HepG2 (cell line): ENCODE data around the gene CDSN. TPM values are rescaled to one million over a fixed set of nuclear protein-coding genes. Genes with fewer than 3 reads are reported as not detected.

ENCODE experiments used
- ATAC-seq: fragments of 200-7000 bp; cut with Tn5 transposase; 3 replicates; pipeline ENCODE4 v1.9.1; 2020; ENCODE audit warnings: mild to moderate bottlenecking, moderate library complexity
- BruUV-seq: library from RNA; stranded (reverse); fragments of 400-500 nt; replicated peaks from 2 replicates; lab custom pipeline; 2021; lab: Mats Ljungman, UMichigan
- CTCF ChIA-PET: fragments of 300-600 bp; formaldehyde crosslinking; extraction: SDS; loops from one replicate; lab custom pipeline; 2021; ENCODE audit warnings: low total read pairs, inconsistent platforms, low intra/inter-chr PET ratio; lab: Yijun Ruan, JAX
- POLR2A ChIA-PET: fragments of 350-600 bp; sonication (Branson Sonifier 250); formaldehyde crosslinking; loops from one replicate; lab custom pipeline; 2020; ENCODE audit warnings: antibody characterized with exemption, inconsistent platforms; lab: Yijun Ruan, JAX
- DNase-seq: peaks from one replicate; pipeline ENCODE4 v3.0.0-alpha.2; 2015; ENCODE audit warnings: low spot score
- FAIRE-seq: peaks from 3 replicates; lab custom pipeline; 2011; peaks lifted over from hg19 to GRCh38; lab: Jason Lieb, UNC
- H2AFZ ChIP-seq: one replicate; pipeline ENCODE4 v1.6.1; 2011; ENCODE audit warnings: low read length, inconsistent platforms
- H3K27ac ChIP-seq: fragments of 300-600 bp; 3 replicates; pipeline ENCODE4 v1.8.0; 2011; ENCODE audit warnings: mixed run types, mild to moderate bottlenecking, mixed read lengths, low read length, inconsistent platforms; ENCODE audit not compliant: insufficient read depth; ENCODE audit errors: extremely low read length
- H3K27me3 ChIP-seq, 2 experiments: fragments of 200-600 bp in 1 of 2; 2 replicates in 1 of 2; 3 replicates in 1 of 2; pipeline versions ENCODE4 v1.6.0 to v1.8.0; 2011; ENCODE audit warnings: low read length in 2 of 2, mild to moderate bottlenecking in 2 of 2, moderate library complexity in 2 of 2, inconsistent platforms in 1 of 2; ENCODE audit not compliant: insufficient read depth in 2 of 2, control insufficient read depth in 1 of 2
- H3K36me3 ChIP-seq, 2 experiments: fragments of 200-600 bp in 1 of 2; replicated peaks in 1 of 2; 2 replicates in 1 of 2; 3 replicates in 1 of 2; pipeline versions ENCODE4 v1.5.1 to v1.8.0; 2011; ENCODE audit warnings: low read length in 2 of 2, inconsistent platforms in 1 of 2; ENCODE audit not compliant: insufficient read depth in 2 of 2, control insufficient read depth in 1 of 2
- H3K4me1 ChIP-seq: 2 replicates; pipeline ENCODE4 v1.5.1; 2012; ENCODE audit warnings: low read length, inconsistent platforms; ENCODE audit not compliant: insufficient read depth
- H3K4me2 ChIP-seq: 2 replicates; pipeline ENCODE4 v1.6.0; 2011; ENCODE audit warnings: low read depth, low read length, inconsistent platforms
- H3K4me3 ChIP-seq, 3 experiments: fragments of 200-600 bp in 1 of 3; sonication (generic), shearing (Covaris generic) in 1 of 3; replicated peaks in 1 of 3; 2 replicates each; pipeline ENCODE4 v1.5.1; 2011 to 2016; ENCODE audit warnings: low read length in 3 of 3, inconsistent platforms in 2 of 3, low read depth in 2 of 3, mild to moderate bottlenecking in 2 of 3, control low read depth in 1 of 3, mixed read lengths in 1 of 3; ENCODE audit not compliant: insufficient read depth in 1 of 3
- H3K79me2 ChIP-seq: one replicate; pipeline ENCODE4 v1.6.1; 2011; ENCODE audit warnings: low read length, inconsistent platforms; ENCODE audit not compliant: insufficient read depth
- H3K9ac ChIP-seq: 2 replicates; pipeline ENCODE4 v1.6.0; 2011; ENCODE audit warnings: mild to moderate bottlenecking, low read depth, low read length, inconsistent platforms; ENCODE audit not compliant: insufficient read depth
- H3K9me3 ChIP-seq: 2 replicates; pipeline ENCODE4 v1.5.1; 2012; ENCODE audit warnings: mild to moderate bottlenecking, low read length
- H4K20me1 ChIP-seq: 2 replicates; pipeline ENCODE4 v1.6.0; 2011; ENCODE audit warnings: inconsistent platforms, mild to moderate bottlenecking, low read length, moderate library complexity; ENCODE audit not compliant: insufficient read depth
- DBP ChIP-seq: sonication (generic); formaldehyde crosslinking; IDR thresholded peaks from 2 replicates; pipeline ENCODE4 v1.4.0; 2020; ENCODE audit warnings: missing genetic modification reagents; ENCODE audit errors: not compliant biosample characterization
- GATAD2A ChIP-seq: IDR thresholded peaks from 2 replicates; pipeline ENCODE4 v1.6.1; 2016
- GFI1 ChIP-seq: sonication (generic); formaldehyde crosslinking; IDR thresholded peaks from 2 replicates; pipeline ENCODE4 v1.5.0; 2020; ENCODE audit warnings: missing genetic modification reagents, mild to moderate bottlenecking, borderline replicate concordance
- HNRNPL ChIP-seq: fragments of 200-400 bp; formaldehyde crosslinking; IDR thresholded peaks from 2 replicates; pipeline ENCODE4 v1.6.1; 2017; ENCODE audit warnings: mild to moderate bottlenecking, low read depth, low read length
- MYC ChIP-seq: sonication (generic); formaldehyde crosslinking; IDR thresholded peaks from 2 replicates; pipeline ENCODE4 v1.9.0; 2021; ENCODE audit warnings: missing genetic modification reagents, borderline replicate concordance
- TEAD3 ChIP-seq: optimal IDR thresholded peaks from 2 replicates; pipeline ENCODE3; 2016; ENCODE audit warnings: borderline replicate concordance
- ZNF407 ChIP-seq: sonication (generic); formaldehyde crosslinking; IDR thresholded peaks from one replicate; pipeline ENCODE4 v1.5.1; 2020; ENCODE audit warnings: mild to moderate bottlenecking, missing genetic modification reagents; ENCODE audit errors: not compliant biosample characterization
- WGBS: methylation state at CpG from one replicate; pipeline ENCODE4 v1.1.6; 2017; ENCODE audit warnings: low lambda C conversion rate; 5-methylcytosine and 5-hydroxymethylcytosine counted together
- in situ Hi-C: cut with HindIII; loops from 2 replicates; pipeline ENCODE4 v1.10.0; 2017; ENCODE audit warnings: low pct_unique_long_range_greater_than_20kb; ENCODE audit not compliant: extremely low pct_ligation_motif_present
- intact Hi-C: fragments of 100-400 bp; cut with micrococcal nuclease; formaldehyde crosslinking; loops from one replicate; pipeline ENCODE4 v1.10.0; 2022; ENCODE audit not compliant: unreplicated experiment
- polyA plus RNA-seq, 8 experiments: library from polyadenylated mRNA; depleted of rRNA in 3 of 8; stranded (reverse) in 7 of 8; unstranded in 1 of 8; fragments of >200 nt; fragmentation: Illumina TruSeq in 4 of 8; extraction: Trizol in 4 of 8; gene quantifications; 2 replicates each; pipeline versions ENCODE4 v1.2.1 to v1.2.3, GENCODE V29; 2011 to 2016; ENCODE audit warnings: low read depth in 4 of 8, missing spikeins in 1 of 8, mixed read lengths in 1 of 8; ENCODE audit not compliant: insufficient read depth in 1 of 8
- total RNA-seq, 5 experiments: library from RNA; depleted of rRNA; stranded (reverse); fragments of >200 nt; fragmentation: Illumina TruSeq; extraction: Trizol; gene quantifications; 2 replicates each; pipeline ENCODE4 v1.2.3, GENCODE V29; 2016; ENCODE audit warnings: low read depth in 1 of 5

CDSN gene
- total and polyA plus RNA-seq, 2 of the 13 experiments (the other 11 are each of a cell fraction or from before 2014, with no cell fraction given) = not detected

GRCh38 chr6:31122791-31123706, 2.8 kb upstream of the CDSN start (continued):
- TF ChIP-seq MYC (CRISPR knock-in tag) (peak; percentile 42; the same call in 1 of the 2 replicates), HNRNPL (0 out of 2 replicates have a peak, but pooled peaks have one; percentile 11), GFI1 (no peak), GATAD2A (CRISPR knock-in tag) (0 out of 2 replicates have a peak, but pooled peaks have one; percentile 19), TEAD3 (CRISPR knock-in tag) (peak; percentile 65)
- TF ChIP-seq, all 625 proteins: peak for 12

GRCh38 chr6:31121131-31121790, 1.0 kb upstream of the CDSN start:
- Histone ChIP-seq H3K79me2 (no peaks in the 10 kb centered on the region), H3K4me1 (peaks cover 7% of the 10 kb centered on the region), H4K20me1 (no peaks in the 10 kb centered on the region), H3K4me2 (no peak overlapping the region), H3K9me3 (no peaks in the 10 kb centered on the region), H2AFZ (no peak overlapping the region), H3K4me3 (no peak overlapping the region), H3K36me3 (no peaks in the 10 kb centered on the region), H3K9ac (no peak overlapping the region), H3K27me3 (peaks cover 4 to 67% of the 10 kb centered on the region in 2 experiments; a peak in 4 of 5 replicates), H3K27ac (no peak overlapping the region)
- DNase-seq = no peak
- no TSS peak for BruUV-seq
- WGBS = 36% methylated on average over 7 of the region's 12 CpGs
- FAIRE-seq = no peak
- in situ Hi-C loops = no loop called here
- intact Hi-C loops = no loop called here
- ChIA-PET POLR2A (interaction anchor here (0.5 kb wide), 1 partner anchor 37 kb away, joined by 3 read pairs; the partner anchor contains the start of gene CCHCR1), CTCF (no interaction called here)
- ATAC-seq = no peak
- TF ChIP-seq ZNF407 = no peak
- TF ChIP-seq DBP (CRISPR knock-in tag) = no peak
